ENCODE data around the gene ACTR2.
A peak's percentile ranks its signal among the peaks of the same experiment; 100 is the strongest.

ACTR2 gene

GRCh38 chr2:65320042-65320725 is 92.6 kb downstream of the ACTR2 start:
- peak; percentile 38 for DNase-seq (ENCODE audit: low read depth)
- TF ChIP-seq POLR2A (IDR thresholded peaks at IDR 0.05; ENCODE audit: extremely low read depth, insufficient read length), result no peak
- no peak for TF ChIP-seq MAX (IDR thresholded peaks at IDR 0.05; ENCODE audit: low read depth, low read length)
- TF ChIP-seq MYC (IDR thresholded peaks at IDR 0.05; ENCODE audit: low read depth, low read length), result no peak
- no peak for TF ChIP-seq CTCF (IDR thresholded peaks at IDR 0.05; ENCODE audit: low read depth, low read length)
- no peak overlapping the region for H3K4me3 ChIP-seq (ENCODE audit: low read depth, low read length)
